H9 (cell line): ENCODE data around the gene TLE6. TPM values are rescaled to one million over a fixed set of nuclear protein-coding genes. Genes with fewer than 3 reads are reported as not detected.

ENCODE experiments used
- DNase-seq: peaks from one replicate; pipeline ENCODE4 v3.0.0-alpha.2; 2017
- H2AFZ ChIP-seq: one replicate; pipeline ENCODE4 v1.6.1; 2013; ENCODE audit warnings: mild to moderate bottlenecking, low read length, control low read depth, moderate library complexity
- H2AK5ac ChIP-seq: 2 replicates; pipeline ENCODE4 v1.6.1; 2013; ENCODE audit warnings: low read length, control low read depth, mixed read lengths; ENCODE audit not compliant: insufficient read length
- H2BK120ac ChIP-seq: one replicate; pipeline ENCODE4 v1.6.1; 2013; ENCODE audit warnings: low read depth, mild to moderate bottlenecking, low read length, control low read depth, inconsistent platforms; ENCODE audit not compliant: poor library complexity, severe bottlenecking
- H2BK12ac ChIP-seq: 2 replicates; pipeline ENCODE4 v1.6.1; 2013; ENCODE audit warnings: low read length, control low read depth, mixed read lengths, low read depth; ENCODE audit not compliant: insufficient read length
- H2BK15ac ChIP-seq: 2 replicates; pipeline ENCODE4 v1.6.1; 2013; ENCODE audit warnings: low read depth, low read length, control low read depth
- H2BK20ac ChIP-seq: one replicate; pipeline ENCODE4 v1.6.1; 2013; ENCODE audit warnings: low read depth, mild to moderate bottlenecking, low read length, control low read depth, inconsistent platforms; ENCODE audit not compliant: poor library complexity, severe bottlenecking
- H2BK5ac ChIP-seq: 2 replicates; pipeline ENCODE4 v1.6.1; 2013; ENCODE audit warnings: low read length, control low read depth, mixed read lengths; ENCODE audit not compliant: insufficient read length
- H3K14ac ChIP-seq: 2 replicates; pipeline ENCODE4 v1.6.1; 2013; ENCODE audit warnings: low read length, control low read depth; ENCODE audit not compliant: insufficient read depth
- H3K18ac ChIP-seq: 2 replicates; pipeline ENCODE4 v1.6.1; 2013; ENCODE audit warnings: low read depth, mild to moderate bottlenecking, mixed read lengths, low read length, control low read depth; ENCODE audit not compliant: insufficient read length
- H3K23ac ChIP-seq: 2 replicates; pipeline ENCODE4 v1.6.1; 2013; ENCODE audit warnings: low read length, control low read depth, mixed read lengths, low read depth; ENCODE audit not compliant: insufficient read length
- H3K23me2 ChIP-seq: 2 replicates; pipeline ENCODE4 v1.6.1; 2013; ENCODE audit warnings: low read depth, mild to moderate bottlenecking, mixed read lengths, low read length, control low read depth; ENCODE audit not compliant: insufficient read length, poor library complexity, severe bottlenecking
- H3K27ac ChIP-seq: 2 replicates; pipeline ENCODE4 v1.5.1; 2013; ENCODE audit warnings: low read length, control low read depth, mixed read lengths, low read depth; ENCODE audit not compliant: insufficient read length
- H3K27me3 ChIP-seq: 2 replicates; pipeline ENCODE4 v1.6.1; 2013; ENCODE audit warnings: low read length, control low read depth, inconsistent platforms; ENCODE audit not compliant: insufficient read depth
- H3K4ac ChIP-seq: 2 replicates; pipeline ENCODE4 v1.6.1; 2013; ENCODE audit warnings: low read depth, mild to moderate bottlenecking, control low read depth, inconsistent platforms, low read length, moderate library complexity
- H3K4me1 ChIP-seq: 2 replicates; pipeline ENCODE4 v1.6.1; 2013; ENCODE audit warnings: low read length, control low read depth, inconsistent platforms; ENCODE audit not compliant: insufficient read depth
- H3K4me2 ChIP-seq: 2 replicates; pipeline ENCODE4 v1.6.1; 2013; ENCODE audit warnings: low read length, control low read depth, mixed read lengths; ENCODE audit not compliant: insufficient read length, insufficient read depth
- H3K56ac ChIP-seq: 2 replicates; pipeline ENCODE4 v1.6.1; 2013; ENCODE audit warnings: low read depth, mild to moderate bottlenecking, mixed read lengths, low read length, control low read depth; ENCODE audit not compliant: insufficient read length
- H3K79me1 ChIP-seq: 2 replicates; pipeline ENCODE4 v1.6.1; 2013; ENCODE audit warnings: low read depth, mild to moderate bottlenecking, moderate library complexity, low read length, control low read depth, inconsistent platforms; ENCODE audit not compliant: insufficient read depth, poor library complexity, severe bottlenecking
- H3K79me2 ChIP-seq: 2 replicates; pipeline ENCODE4 v1.6.1; 2013; ENCODE audit warnings: low read length, control low read depth, inconsistent platforms; ENCODE audit not compliant: insufficient read depth
- H3K9ac ChIP-seq: 2 replicates; pipeline ENCODE4 v1.6.1; 2013; ENCODE audit warnings: low read length, control low read depth, mixed read lengths; ENCODE audit not compliant: insufficient read length; ENCODE audit errors: extremely low read depth
- H3K9me3 ChIP-seq: one replicate; pipeline ENCODE4 v1.6.1; 2013; ENCODE audit warnings: low read depth, low read length, inconsistent platforms; ENCODE audit not compliant: control insufficient read depth
- H3T11ph ChIP-seq: one replicate; pipeline ENCODE4 v1.6.1; 2013; ENCODE audit warnings: mild to moderate bottlenecking, low read length, control low read depth, inconsistent platforms
- H4K20me1 ChIP-seq: one replicate; pipeline ENCODE4 v1.6.1; 2013; ENCODE audit not compliant: control insufficient read depth, insufficient read length, insufficient read depth
- H4K5ac ChIP-seq: 2 replicates; pipeline ENCODE4 v1.6.1; 2013; ENCODE audit warnings: low read depth, mild to moderate bottlenecking, mixed read lengths, low read length, control low read depth; ENCODE audit not compliant: insufficient read length
- H4K8ac ChIP-seq: replicated peaks from 2 replicates; pipeline ENCODE4 v1.6.1; 2013; ENCODE audit warnings: low read length, control low read depth, mixed read lengths, low read depth; ENCODE audit not compliant: insufficient read length
- H4K91ac ChIP-seq: 2 replicates; pipeline ENCODE4 v1.6.1; 2013; ENCODE audit warnings: low read depth, mild to moderate bottlenecking, moderate library complexity, mixed read lengths, low read length, control low read depth; ENCODE audit not compliant: insufficient read length
- H3K27ac Mint-ChIP-seq, 3 experiments: 2 replicates in 2 of 3; 3 replicates in 1 of 3; pipeline ENCODE4 v1.8.0; 2020 to 2021; ENCODE audit warnings: mixed read lengths in 3 of 3, mild to moderate bottlenecking in 1 of 3, moderate library complexity in 1 of 3
- H3K27me3 Mint-ChIP-seq: 2 replicates; pipeline ENCODE4 v1.8.0; 2021; ENCODE audit warnings: low read depth, mild to moderate bottlenecking, moderate library complexity, mixed read lengths
- H3K36me3 Mint-ChIP-seq, 3 experiments: 2 replicates in 2 of 3; 3 replicates in 1 of 3; pipeline ENCODE4 v1.8.0; 2020 to 2021; ENCODE audit warnings: low read depth in 3 of 3, mixed read lengths in 3 of 3; ENCODE audit not compliant: insufficient read depth in 1 of 3
- H3K4me1 Mint-ChIP-seq, 2 experiments: 2 replicates each; pipeline ENCODE4 v1.8.0; 2020; ENCODE audit warnings: mixed read lengths in 2 of 2
- H3K4me3 Mint-ChIP-seq, 2 experiments: 2 replicates in 1 of 2; 3 replicates in 1 of 2; pipeline ENCODE4 v1.8.0; 2020 to 2021; ENCODE audit warnings: mild to moderate bottlenecking in 2 of 2, mixed read lengths in 2 of 2, moderate library complexity in 1 of 2
- H3K9me3 Mint-ChIP-seq, 2 experiments: 2 replicates in 1 of 2; 3 replicates in 1 of 2; pipeline ENCODE4 v1.8.0; 2020; ENCODE audit warnings: mild to moderate bottlenecking in 2 of 2, mixed read lengths in 2 of 2, moderate library complexity in 1 of 2
- CTCF ChIP-seq: fragments of 200-600 bp; sonication (generic); conservative IDR thresholded peaks from 3 replicates; pipeline ENCODE4 v1.8.0; 2021; ENCODE audit warnings: antibody characterized with exemption, mild to moderate bottlenecking
- WGBS: extraction: QIAGEN DNeasy Blood & Tissue Kit; methylation state at CpG from one replicate; pipeline ENCODE4 v1.1.7; 2013; ENCODE audit warnings: missing lambda C conversion rate, low lambda C conversion rate, mixed read lengths; ENCODE audit not compliant: insufficient read length; ENCODE audit errors: extremely low coverage; 5-methylcytosine and 5-hydroxymethylcytosine counted together
- total RNA-seq: library from RNA; stranded (reverse); gene quantifications from 2 replicates; pipeline ENCODE4 v1.2.1, GENCODE V29; 2021

TLE6 gene
- total RNA-seq, 1 experiment from 2014 or later = 1.7 TPM

GRCh38 chr19:2944775-2945574 lies 32.4 kb upstream of the TLE6 start, which contains the start of gene ZNF77:
TSS of gene ZNF77 (minus strand) at chr19:2944971. CDS start at chr19:2944840, 131 bp downstream.
- Histone ChIP-seq H2AFZ (no peak within 1 kb of the TSS), H3K4me1 (peaks cover 3% of the 10 kb centered on the region; the same call in 1 of the 2 replicates), H2BK12ac (no peak within 1 kb of the TSS), H3K9ac (peak within 1 kb of the TSS; percentile 46), H3K79me2 (peaks cover 5% of the 10 kb centered on the region; the same call in 1 of the 2 replicates), H2BK5ac (no peak within 1 kb of the TSS), H3K23ac (no peak within 1 kb of the TSS), H3K23me2 (peaks cover 5% of the 10 kb centered on the region), H2BK20ac (no peak within 1 kb of the TSS), H3K14ac (no peak within 1 kb of the TSS; the same call in 1 of the 2 replicates), H3K79me1 (no peaks in the 10 kb centered on the region), H3K27me3 (no peaks in the 10 kb centered on the region), H3K18ac (peak within 1 kb of the TSS; percentile 13), H3K4ac (no peak within 1 kb of the TSS), H4K91ac (no peak within 1 kb of the TSS), H3K4me2 (peak within 1 kb of the TSS; percentile 78), H2BK15ac (no peak within 1 kb of the TSS), H4K5ac (no peak within 1 kb of the TSS), H2BK120ac (no peak within 1 kb of the TSS), H3T11ph (no peak within 1 kb of the TSS), H4K8ac (no peak within 1 kb of the TSS), H4K20me1 (no peaks in the 10 kb centered on the region), H2AK5ac (no peak within 1 kb of the TSS), H3K9me3 (no peaks in the 10 kb centered on the region), H3K56ac (no peak within 1 kb of the TSS), H3K27ac (no peak within 1 kb of the TSS)
- H3K36me3 Mint-ChIP-seq = no peaks in the 10 kb centered on the region; a peak in 1 of 7 replicates
- peak within 1 kb of the TSS; percentile 84 to 92 for H3K4me3 Mint-ChIP-seq
- WGBS = no CpG with 5 or more reads among the region's 74 CpGs
- TF ChIP-seq CTCF = no peak
- peak; percentile 98 for DNase-seq
- peaks cover 0 to 2% of the 10 kb centered on the region in 2 experiments; a peak in 1 of 5 replicates for H3K9me3 Mint-ChIP-seq
- H3K27ac Mint-ChIP-seq = peak within 1 kb of the TSS; percentile 72 to 93 (median 87); a peak in 4 of 7 replicates
- H3K4me1 Mint-ChIP-seq = peaks cover 12 to 18% of the 10 kb centered on the region in 2 experiments
- H3K27me3 Mint-ChIP-seq = no peaks in the 10 kb centered on the region
